GM21529 (cell line): ENCODE measurements around the gene PIM1.
"Not testable (repeated sequence)": the region's sequence is repeated elsewhere in the genome, so short reads cannot be mapped to it uniquely, and the experiment has no call there.

Source experiments
- ATAC-seq: cut with Tn5 transposase; IDR thresholded peaks from one replicate; pipeline ENCODE4 v1.9.1; 2021; ENCODE audit not compliant: unreplicated experiment

The PIM1 gene

GRCh38 chr6:37185949-37186720 is 16.2 kb downstream of the PIM1 start:
- ATAC-seq = not testable (repeated sequence)

- no peak for ATAC-seq
These were observed 17.5 kb downstream of the PIM1 start for GRCh38 chr6:37187321-37188022.

DNA sequence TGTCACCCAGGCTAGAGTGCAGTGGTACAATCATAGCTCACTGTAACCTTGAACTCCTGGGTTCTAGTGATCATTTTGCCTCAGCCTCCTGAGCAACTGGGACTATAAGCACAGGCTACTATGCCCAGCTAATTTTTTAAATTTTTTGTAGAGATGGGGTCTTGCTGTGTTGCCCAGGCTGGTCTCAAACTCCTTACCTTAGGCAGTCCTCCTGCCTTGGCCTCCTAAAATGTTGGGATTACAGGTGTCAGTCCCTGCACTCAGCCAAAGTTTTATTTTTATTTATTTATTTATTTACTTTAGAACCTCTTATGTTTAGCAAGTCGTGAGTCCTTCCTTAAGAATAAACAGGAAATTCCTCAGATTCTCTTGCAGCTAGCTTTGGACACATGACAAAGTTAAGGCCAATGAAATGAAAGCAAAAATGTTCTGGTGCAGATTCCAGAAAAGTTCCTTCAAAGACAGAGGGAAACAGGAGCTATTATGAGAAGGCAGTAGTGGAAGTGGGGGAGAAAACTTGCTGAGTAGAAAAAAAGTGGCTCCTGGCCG is 19.1 kb downstream of the PIM1 start:
- ATAC-seq = no peak

GRCh38 chr6:37190159-37190535 is 20.2 kb downstream of the PIM1 start:
- ATAC-seq = no peak

DNA sequence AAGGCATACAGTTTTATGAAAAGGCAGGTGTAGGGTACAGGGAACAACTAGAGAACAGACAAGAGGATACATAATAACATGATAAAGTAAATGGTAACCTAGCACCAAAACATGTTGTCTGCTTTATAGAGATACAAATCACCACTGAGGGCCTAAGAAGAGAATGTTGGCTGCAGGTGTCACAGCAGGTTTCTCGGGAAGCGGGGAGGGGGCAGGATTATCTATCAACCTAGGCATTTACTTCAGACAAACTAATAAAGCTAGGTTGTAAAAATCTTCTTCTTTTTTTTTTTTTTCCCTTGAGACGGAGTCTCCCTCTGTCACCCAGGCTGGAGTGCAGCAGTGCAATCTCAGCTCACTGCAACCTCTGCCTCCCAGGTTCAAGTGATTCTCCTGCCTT is 22.7 kb downstream of the PIM1 start:
- ATAC-seq = no peak

- not testable (repeated sequence) for ATAC-seq
These were observed 24.9 kb downstream of the PIM1 start for GRCh38 chr6:37194886-37195285.

DNA sequence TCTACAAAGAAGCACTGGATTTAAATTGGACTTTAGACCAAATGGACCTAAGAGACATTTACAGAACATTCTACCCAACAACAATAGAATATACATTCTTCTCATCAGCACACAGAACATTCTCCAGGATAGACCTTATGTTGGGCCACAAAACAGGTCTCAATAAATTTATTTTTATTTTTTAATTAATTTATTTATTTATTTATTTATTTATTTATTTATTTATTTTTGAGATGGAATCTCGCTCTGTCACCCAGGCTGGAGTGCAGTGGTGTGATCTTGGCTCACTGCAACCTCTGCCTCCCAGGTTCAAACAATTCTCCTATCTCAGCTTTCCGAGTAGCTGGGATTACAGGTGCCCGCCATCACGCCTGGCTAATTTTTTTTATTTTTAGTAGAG is 26.5 kb downstream of the PIM1 start:
- not testable (repeated sequence) for ATAC-seq

- ATAC-seq = no peak
These were observed 30.1 kb downstream of the PIM1 start for GRCh38 chr6:37200085-37200484.

DNA sequence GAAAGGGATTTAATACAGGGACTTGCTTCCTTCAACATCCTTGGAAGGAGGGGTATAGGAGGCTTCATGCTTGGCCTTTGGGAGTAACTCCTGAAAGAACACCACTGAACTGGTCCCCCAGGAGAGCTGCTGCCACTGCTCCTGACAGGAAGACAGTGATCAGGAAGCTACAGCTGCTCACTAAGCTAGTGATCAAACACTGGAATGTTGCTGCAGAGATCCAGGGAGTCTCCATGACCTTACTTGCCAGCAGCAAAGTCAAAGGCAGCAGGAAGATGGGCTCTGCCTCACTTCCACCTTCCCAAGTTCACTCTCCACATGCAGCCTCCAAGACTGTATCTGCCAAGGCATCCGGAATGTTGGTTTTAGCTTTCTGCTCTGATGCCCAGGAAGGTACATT is 31.8 kb downstream of the PIM1 start:
- ATAC-seq = no peak

DNA sequence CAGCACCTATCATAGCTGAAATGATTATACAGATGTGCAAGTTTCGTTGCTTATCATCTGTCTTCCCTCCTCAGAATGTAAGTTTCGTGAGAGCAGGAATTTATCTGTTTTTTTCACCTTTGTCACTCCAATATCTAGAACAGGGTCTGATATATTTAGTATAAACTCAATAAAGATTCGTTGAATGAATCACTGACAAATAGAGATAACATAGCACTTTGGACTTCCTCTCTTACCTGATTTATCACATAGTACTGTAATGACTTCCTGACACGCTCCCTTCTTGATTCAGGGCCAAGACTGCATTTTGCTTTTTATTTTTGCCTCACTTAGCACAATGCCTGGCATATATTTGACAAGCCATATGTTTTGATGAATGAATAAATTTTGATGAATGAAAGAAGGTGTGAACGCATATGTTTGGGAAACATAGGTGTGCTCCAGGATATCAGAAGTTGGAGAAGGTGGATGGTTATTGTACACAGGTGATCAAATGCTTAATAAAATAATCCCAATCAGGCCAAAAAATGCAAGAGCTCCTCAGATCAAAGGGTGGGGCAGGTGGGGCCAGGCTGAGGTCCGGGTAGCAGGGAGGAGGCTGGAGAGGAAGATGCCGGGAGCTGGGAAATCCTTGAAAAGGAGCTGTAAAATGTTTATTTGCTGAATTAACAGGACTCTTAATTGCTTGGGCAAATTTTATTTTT is 33.0 kb downstream of the PIM1 start:
- no peak for ATAC-seq

GRCh38 chr6:37204014-37204751 is 34.2 kb downstream of the PIM1 start:
- ATAC-seq = no peak

- no peak for ATAC-seq
These were observed 35.4 kb downstream of the PIM1 start for GRCh38 chr6:37205175-37205996.

DNA sequence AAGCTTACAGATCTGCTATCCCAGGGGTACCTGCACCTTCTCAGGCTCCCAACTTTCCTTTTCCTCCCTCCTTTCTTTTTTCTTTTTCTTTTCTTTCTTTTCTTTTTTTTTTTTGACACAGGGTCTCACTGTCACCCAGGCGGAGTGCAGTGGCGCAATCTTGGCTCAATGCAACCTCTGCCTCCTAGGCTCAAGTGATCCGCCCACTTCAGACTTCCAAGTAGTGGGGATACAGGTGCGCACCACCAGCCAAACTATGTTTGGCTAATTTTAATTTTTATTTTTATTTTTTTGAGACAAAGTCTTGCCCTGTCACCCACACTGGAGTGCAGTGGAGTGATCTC is 36.0 kb downstream of the PIM1 start:
- no peak for ATAC-seq

- ATAC-seq = no peak
These were observed 36.7 kb downstream of the PIM1 start for GRCh38 chr6:37206622-37207021.

- ATAC-seq = peak; percentile 53
These were observed 38.0 kb downstream of the PIM1 start for GRCh38 chr6:37207903-37208456.

GRCh38 chr6:37208793-37209192 is 38.8 kb downstream of the PIM1 start:
- ATAC-seq = no peak

DNA sequence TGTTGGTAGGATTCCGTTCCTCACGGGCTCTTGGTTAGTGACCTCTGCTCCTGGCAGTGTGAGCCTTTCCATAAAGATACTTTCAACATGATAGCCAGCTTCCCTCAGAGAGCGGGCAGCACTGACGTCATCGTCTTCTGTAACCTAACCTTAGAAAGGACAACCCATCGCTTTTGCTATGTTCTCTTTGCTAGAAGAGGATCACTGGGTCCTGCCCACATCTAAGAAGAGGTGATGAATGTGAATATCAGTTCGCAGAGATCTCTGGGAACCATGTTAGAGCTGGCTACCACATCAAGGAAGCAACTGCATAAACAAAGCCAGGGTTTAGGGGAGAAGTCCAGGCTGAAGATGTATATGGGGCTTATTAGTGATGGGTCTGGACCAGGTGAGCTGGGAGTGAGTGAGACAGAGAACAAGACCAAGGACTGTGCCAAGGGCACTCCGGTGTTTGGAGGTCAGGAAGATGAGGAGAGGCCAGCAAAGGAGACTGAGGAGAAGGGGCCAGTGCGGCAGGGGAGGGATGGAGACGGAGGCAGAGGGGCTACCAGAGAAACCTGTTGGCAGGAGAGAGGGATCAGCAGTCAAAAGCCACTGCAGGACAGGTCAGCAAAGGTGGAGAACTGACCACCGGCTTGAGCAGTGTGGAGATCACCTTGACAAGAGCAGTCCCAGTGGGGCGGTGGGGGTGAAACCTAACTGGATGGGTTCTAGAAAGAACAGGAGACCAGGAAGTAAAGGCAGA is 39.7 kb downstream of the PIM1 start:
- ATAC-seq = no peak

DNA sequence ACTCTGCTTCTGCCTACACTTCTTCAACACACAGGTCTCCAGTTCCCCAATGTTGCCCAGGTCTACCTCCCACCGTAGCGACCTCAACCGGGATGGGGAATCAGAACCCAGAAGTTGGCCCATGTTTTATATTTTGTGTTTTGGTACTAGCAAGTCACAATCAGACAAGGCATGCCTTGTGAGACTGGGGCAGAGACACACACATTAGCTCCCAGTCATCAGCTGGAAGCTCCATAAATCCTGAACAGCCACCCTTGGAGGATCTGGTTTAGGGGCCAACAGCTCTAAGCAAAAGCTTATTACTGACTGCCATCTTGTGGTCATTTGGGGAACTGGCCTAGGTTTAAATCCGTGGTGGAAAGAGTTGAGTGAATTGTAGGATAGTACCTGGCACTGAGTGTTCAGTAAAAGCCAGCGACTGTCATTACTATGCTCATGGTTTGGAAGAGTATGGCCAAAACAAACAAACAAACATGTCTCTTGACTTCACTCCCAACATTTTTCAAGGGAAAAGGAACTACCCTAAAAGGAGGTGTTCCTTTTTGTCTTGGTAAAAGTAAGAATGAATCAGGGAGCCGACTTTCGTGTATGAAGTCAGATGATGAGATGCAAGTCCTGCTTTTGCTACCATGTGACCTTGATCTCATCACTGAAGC is 40.5 kb downstream of the PIM1 start:
- ATAC-seq = no peak

GRCh38 chr6:37212268-37212667 is 42.3 kb downstream of the PIM1 start:
- ATAC-seq = no peak
